Measurements from ENCODE around the gene DMRT3.

DNA sequence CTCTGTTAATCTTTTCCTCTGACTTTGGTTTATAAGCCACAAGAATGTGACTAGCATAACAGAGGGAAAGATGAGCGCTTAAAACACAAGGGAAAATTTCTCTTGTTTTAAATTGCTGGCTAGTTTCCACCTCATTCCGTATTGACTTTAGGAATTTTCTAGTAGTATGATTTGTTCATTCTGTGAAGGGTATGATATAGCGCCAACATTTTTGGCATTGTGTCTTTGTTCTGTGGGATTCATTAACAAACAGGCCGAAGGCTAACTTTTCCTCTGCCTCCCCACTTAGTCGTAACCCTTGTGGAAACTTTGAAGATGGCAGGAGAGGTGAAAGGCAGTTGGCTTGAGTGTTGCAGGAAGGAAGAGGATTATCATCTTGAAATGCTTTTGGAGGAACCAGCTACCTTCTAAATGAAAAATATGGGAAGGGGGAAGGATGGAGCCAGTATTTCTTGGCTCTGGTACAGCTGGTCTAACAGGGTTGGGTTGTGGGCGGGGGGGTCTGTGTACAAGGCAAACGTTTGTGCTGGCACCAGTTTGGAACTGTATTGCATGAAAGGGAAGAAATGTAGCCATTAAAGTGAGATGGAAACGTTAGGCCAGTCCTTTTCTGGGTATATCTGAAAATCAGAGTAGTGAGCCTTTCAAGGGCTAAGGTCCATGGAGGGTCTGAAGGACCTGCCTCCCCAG, 52.2 kb downstream of the DMRT3 start:
- TF ChIP-seq, protein P1, sequence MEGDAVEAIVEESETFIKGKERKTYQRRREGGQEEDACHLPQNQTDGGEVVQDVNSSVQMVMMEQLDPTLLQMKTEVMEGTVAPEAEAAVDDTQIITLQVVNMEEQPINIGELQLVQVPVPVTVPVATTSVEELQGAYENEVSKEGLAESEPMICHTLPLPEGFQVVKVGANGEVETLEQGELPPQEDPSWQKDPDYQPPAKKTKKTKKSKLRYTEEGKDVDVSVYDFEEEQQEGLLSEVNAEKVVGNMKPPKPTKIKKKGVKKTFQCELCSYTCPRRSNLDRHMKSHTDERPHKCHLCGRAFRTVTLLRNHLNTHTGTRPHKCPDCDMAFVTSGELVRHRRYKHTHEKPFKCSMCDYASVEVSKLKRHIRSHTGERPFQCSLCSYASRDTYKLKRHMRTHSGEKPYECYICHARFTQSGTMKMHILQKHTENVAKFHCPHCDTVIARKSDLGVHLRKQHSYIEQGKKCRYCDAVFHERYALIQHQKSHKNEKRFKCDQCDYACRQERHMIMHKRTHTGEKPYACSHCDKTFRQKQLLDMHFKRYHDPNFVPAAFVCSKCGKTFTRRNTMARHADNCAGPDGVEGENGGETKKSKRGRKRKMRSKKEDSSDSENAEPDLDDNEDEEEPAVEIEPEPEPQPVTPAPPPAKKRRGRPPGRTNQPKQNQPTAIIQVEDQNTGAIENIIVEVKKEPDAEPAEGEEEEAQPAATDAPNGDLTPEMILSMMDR (IDR thresholded peaks at IDR 0.05; ENCODE audit: low read depth, low read length, poor library complexity, severe bottlenecking), result no peak
- no peak for TF ChIP-seq EZH2phosphoT487 (IDR thresholded peaks at IDR 0.05; ENCODE audit: borderline replicate concordance, low read length)
